Measurements from ENCODE around the gene PPARA.

Gene PPARA

DNA sequence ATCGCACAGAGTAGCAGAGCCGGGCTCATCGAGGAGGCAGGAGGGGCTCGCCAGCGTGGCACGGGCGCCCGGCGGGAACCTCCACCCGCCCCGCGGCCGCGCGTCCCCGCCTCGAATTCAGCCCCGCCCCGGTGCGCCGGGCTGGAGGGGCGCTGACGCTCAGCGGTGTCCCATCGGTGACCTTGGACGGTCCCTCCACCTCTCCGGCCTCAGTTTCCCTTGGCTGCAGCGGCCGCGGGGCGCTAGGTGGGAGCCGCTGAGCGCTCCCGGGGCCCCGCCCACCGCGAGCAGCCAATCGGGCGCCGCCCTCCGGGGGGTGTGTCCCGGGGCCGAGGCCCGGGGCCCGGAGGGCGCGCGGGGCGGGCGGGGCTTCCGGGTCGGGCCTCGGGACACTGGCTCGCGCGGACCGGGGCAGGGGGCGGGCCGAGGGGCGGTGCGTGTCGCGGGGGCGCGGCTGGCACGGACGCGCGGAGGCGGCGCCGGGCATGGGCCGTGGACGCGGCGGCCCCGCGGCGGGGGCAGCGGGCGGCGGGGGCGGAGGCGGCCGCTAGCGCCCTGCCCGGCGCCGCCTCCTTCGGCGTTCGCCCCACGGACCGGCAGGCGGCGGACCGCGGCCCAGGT, at the start of gene PPARA:
Gene PPARA, plus strand, starts transcription at position 493 of the 621 bp plus-strand sequence. CDS start 47,858 bp downstream, outside the sequence.
- DNase-seq, result peak; percentile 89

DNA sequence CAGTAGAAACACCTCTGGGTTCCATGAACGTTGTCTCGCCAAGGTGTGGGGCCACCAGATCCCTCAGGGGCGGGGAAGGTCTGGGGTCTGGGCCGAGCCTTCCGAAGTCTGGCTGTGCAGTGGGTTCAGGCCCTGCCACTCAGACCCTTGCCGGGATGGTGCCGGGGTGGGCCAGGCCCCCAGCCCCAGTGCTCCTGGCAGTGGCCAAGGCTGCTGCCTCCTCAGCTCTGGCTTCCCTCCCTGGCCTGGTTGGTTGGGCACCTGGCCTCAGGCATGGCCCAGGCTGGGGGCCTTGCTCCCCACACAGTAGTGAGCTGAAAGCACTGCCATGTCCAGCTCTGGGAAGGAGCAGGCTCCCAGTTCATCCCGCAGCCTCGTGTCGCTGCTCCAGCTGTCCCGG, 48.2 kb upstream of the PPARA start:
- no peak for DNase-seq

DNA sequence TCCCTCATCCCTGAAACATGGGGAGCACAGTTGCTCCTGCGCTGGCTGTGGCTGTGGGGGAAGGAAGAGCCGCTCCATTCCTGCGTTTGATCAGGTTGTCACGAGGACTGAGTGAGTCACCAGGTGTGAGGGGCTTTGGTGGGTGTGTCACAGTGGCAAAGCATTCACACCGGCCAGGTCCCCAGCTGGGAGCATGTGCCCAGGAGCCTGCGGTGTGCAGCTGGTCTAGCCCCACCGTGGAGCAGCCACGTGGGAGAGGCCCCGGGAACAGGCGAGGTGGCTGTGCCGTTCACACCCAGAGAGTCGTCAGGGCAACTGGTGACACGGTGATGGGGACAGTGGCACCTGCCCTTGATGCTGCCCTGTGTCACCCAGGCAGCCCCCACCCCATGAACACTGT, 47.6 kb upstream of the PPARA start:
- DNase-seq, result no peak

DNA sequence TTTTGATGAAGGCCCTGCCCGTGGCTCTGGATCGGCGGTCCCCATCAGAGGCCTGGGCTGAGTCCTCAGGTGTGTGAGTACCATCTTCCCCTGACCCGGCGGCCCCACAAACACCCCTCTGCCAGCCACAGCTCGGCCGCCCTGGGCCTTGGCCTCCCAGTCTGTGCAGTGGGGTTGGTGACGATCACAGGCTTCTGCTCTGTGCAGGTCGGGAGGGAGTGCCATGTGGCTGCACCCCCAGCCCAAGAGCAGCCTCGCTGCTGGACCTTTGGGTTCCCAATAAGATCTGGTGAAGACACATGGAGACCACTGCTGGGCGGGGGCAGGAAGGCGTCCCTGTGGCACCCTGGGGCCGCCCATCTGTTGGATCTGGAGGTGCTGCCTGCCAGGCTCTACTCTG, 47.1 kb upstream of the PPARA start:
- DNase-seq, result no peak

DNA sequence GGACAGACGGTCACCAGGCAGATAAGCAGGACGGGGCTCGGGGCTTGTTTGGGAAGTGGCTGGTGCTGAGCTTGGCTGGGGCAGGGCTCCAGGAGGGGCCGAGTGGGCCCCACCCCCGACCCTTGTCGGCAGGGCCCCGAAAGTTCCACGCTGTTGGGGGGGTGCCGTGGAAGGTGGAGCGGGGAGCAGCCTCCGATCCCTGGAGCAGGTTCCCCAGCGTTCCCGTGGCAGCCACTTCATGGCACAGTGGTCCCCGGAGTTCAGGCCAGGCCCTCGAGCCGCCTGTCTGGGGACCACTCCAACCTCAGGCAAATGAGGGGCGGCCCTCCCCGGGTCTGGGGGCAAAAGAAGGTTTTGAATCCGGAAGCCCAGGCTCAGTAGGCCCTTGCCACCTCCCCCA, 46.7 kb upstream of the PPARA start:
- no peak for DNase-seq

DNA sequence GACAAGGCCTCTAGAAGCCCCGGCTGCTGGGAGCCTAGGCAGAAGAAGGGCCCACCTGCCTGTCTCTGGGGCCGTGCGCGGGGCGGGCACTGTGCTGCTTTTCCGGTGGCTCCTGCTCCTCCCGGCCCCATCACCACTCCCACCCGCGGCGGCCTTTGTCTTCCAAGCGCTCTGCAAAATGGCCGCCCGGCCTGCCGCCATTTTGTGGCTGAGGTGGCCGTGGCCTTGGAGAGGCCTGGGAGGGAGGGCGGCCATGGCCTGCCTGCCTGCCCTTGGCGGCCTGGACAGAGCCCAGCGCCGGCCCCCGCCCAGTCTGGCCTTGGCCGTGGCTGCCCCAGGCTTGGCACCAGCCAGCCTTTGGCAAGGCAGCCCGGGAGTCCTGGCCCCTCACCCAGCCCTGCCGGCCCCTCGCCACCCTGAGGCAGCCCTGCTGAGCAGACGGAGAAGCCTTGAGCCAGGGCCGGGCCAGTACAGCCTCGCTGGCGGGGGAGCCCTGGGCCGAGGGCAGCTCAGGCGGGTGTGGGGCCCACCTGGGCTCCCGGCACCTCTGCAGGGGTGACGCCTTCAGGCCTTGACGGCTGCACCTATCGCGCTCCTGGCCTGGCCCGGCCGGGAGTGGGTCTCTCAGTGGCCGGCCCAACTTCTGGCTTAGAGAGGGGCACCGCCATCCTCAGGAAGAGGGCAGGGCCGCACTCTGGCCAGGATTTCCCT, 46.0 kb upstream of the PPARA start:
- no peak for DNase-seq

DNA sequence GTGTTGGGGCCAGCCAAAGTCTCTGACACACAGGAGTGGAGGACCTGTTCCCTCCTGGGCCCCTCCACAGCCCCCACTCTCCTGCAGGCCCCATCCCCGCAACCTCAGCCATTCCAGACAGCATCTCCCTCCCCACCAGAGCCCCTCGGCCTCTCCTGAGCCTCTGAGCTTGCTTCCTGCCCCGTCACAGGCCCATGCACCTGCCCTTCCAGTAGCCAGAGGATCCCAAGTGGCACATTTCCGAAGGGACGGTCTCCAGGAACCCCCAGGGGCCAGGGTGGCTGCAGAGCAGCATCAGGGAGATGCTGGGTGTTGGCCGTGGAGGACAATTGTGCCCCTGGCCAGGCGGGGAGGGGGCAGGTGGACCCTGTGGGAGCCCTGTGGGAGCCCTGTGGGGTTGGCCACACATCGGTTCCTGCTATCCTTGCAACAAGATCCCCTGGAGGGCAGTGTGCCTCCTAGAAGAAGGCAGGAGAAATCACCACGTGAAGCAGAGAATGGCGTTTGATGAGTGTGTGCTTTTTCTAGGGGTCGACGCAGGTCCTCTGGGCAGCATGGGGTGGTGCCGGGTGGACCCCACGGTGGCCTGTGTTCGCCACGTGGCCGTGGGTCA, 45.3 kb upstream of the PPARA start:
- DNase-seq, result no peak

DNA sequence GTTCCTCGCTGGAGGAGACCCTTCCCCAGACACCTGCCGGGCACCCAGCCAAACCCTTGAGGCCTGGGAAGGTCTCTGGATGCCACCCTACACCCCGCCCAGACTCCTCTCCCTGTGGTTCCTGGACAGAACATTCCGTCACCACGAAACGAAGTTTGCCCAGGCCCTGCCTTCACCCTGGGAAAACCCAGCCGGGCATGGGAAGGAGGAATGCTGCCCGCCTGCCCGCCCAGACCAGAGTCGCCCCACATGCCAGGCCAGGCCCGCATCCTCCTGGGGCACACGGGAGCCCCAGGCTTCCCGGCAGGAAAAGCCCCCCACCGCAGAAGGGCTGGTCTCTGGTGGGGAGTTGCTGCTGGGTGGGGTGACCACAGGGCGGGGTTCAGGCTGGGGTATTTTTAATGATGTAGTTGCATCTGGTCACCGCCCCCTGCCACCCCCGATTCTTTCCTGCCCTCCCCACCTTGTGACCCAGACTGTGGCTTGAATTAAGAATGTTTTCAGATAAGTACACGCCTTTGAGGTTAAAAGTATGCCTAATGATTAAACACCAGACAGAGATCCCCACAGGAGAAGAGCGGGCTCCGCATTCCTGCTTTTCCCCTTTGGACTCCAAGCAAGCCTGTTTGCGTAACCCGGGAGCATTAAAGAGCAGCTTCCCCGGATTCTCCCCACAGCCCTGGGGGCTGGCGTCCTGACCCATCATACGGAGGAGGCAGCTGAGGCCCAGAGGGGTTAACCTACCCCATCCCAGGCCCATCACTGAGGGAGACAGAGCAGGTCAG, 44.6 kb upstream of the PPARA start:
- no peak for DNase-seq

DNA sequence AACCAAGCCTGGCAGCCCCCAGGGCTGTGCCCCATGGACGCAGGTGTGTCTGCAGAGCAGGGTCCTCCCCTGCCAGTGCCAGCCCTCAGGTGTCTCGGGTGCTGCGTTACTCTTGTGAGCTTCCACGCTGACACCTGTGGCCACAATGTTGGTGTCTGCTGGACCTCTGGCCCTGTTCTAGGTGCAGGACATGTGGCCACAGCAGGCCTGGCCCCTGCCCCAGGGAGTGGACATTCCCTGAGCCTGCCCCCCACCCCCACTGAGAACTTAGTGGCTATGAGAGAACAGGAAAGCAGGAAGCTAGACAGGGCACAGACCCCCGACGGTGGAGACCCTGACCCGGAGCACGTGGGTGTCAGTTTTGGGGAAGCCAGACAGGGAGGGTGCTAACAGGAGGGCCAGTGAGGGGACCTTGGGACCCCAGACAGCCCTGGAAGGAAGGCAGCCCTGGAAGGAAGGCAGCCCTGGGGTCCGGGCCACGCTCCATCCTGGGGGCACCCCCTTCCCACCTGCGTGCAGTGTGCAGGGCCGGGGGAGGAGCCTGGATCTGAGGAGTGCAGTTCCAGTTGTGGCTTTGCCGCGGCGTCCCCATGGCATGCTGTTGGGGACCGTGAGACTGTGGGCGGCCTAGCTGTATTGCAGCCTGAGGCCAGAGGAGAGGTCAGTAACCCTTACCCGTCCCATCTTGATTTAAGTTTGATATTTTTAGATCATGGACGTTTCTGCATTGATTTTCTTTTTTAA, 43.9 kb upstream of the PPARA start:
- no peak for DNase-seq

DNA sequence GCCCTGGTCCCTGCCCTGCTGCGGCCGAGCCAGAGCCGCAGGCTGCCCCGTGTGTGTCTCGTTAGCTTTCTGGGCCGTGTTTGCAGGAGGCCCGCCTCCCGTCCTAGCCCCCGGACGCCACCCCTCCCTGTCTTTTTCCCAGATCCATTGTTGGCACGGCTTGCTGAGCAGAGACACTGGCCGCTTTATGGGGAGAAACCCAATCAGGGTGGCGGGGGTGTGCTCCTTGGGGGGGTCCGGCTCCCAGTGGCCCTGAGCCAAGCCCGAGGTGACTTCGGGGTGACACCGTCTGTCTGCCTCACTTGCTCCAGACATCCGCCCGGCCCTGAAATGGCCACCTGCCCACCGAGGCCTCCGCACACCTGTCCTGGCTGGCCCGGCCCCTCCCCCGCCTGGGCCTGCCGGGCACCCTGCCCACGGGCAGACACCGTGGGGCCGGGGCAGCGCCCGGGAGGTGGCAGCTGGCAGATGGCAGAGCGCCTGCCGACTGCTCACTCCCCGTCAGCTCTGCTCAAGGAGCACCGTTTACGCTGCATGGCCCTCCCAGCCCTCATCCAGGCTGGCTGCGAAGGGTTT, 43.1 kb upstream of the PPARA start:
- DNase-seq, result no peak

DNA sequence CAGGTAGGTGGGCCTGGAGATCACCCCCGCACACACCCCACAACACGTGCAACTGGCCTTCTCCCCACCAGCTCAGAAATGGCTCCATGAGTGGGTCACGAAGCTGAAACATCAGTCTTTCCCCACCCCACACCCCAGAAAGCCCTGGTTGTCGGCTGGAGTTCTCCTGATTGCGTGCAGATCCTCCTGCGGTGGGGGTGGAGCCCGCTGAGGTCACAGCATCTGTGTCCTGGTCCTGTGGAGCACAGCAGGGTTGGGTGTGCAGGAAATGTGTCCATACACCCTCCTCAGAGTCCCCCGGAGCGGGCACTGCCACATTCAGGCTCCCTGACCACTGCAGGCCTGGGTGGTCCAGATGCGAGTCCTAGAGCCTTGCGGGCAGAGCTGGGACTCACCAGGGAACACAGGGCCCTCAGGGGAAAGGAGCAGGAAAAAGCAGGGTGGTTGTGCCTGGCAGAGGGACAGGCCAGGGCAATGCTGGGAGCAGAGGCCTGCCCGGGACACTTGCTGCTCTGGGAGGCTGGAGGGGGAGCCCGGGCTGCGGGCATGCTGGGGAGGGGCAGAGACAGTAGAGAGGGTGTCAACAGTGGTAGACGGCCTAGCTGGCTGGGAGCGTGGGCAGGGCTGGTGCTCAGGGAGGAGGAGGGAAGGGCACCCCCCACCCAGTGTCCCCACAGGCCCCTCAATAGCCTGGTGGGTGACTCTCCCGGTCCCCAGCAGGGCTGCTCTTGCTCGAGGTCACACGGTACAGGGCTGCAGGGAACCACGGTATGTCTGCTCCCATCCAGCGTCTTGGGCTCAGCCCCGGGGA, 42.4 kb upstream of the PPARA start:
- DNase-seq, result no peak

DNA sequence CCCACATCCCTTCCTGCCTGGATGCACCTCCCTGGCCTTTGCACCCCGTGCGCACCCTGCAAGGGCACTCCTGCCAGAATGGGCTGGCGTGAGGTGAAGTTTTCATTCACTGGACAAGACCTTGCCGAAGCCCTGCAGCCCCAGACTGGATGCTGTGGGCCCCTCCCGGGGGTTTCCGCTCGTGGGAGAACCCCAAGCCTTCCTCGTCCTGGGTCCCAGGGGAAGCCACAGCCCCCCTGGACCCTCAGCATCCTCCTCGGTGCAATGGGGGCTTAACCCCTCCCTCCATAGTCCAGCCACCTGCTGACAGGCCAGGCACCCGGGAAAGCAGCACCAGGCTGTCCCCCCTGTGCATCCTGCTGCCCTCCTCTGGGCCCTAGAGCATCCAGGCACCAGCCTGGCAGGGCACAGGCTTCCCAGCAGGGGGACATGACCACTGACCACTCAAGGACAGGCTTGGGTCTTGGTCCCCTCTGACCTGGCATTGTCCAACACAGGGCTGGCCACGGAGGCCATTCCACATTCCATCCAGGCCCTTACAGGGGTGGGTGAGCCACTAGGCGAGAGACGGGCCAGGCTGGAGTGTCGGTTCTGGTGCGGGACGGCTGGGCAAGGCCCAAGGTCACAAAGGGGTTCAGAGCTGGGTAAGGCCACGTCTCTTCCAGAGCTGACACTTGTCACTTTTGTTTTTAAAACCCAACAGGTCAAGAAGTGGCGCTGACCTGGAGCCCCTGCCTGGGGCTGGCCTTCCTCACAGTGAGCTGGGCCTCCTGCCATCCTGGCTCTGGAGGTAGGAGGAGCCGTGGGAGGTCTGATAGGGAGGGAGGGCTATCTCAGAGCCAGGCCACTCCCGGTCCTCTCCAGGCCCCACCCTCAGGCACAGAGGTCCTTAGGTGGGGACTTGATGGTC, 41.5 kb upstream of the PPARA start:
- no peak for DNase-seq

DNA sequence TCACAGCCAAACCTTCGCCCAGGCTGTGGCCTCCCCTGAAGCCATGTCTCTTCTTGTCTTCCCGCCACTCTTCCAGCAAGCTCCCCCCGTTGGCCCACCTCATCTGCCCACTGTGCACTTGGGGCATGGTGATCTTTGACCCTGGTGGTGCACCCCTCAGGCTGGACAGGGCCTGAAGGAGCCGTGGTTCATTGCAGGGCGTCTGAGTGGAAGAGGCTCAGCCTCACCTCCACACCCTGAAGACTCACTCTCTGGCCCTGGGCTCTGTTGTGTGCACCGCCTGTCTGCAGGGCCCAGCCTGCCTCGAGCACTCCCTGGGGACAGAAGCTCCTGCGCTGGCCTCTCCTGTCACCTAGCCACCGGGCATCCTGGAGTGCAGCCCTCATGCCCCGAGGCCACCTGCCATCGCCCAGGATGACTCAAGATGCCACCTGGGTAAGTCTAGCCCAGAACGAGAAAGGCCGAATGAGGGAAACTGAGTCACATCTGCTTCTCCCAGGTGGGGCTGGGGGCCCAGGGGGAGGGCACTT, 40.8 kb upstream of the PPARA start:
- DNase-seq, result no peak

DNA sequence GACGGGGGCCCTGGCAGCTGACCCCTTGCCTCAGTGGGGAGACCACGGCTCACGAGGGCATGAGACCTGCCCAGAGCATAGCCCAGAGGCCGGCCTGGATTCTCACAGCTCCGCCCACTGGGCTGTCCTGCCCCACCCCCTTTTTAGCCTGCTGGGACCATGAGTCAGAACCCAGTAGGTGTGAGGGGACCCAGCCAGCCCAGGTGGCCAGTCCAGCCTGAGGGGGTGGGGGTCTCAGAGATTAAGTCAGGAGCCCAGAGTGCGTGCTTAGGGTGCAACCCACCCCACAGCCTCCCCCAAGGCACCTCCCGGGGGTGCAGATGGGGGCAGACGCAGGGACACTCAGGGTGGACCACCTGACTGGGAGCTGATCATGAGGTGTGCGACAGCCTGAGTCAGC, 40.1 kb upstream of the PPARA start:
- no peak for DNase-seq

DNA sequence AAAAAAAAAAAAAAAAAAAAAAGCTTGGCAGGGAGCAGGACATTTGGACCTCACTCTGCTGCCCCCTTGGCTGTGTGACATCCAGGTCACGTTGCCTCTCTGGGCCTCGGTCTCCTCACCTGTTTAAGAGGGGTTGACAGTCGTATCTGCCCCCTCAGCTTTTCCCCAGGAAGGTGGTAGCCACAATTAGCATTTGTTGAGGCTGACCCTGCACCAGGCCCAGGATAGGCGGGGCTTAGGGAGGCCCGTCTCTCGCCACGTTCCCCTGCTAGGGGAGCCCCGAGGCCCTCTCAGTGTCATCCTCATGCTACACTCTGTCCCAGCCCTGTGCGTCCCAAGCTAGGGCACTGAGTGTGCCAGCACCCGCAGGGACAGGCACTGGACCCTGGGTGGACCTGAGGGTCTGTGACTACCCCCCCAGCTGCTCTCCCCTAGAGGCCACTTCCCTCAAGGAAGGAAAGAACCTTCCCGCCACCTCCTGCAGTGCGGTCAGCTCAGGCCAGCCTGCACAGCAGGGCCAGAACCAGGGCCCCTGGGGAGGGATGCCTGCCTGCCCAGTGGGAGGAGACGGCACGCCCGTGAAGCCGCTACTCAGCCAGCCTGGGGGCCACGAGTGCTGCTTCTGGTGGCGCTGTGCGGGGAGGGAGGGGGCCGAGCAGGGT, 38.5 kb upstream of the PPARA start:
- peak; percentile 66 for DNase-seq

DNA sequence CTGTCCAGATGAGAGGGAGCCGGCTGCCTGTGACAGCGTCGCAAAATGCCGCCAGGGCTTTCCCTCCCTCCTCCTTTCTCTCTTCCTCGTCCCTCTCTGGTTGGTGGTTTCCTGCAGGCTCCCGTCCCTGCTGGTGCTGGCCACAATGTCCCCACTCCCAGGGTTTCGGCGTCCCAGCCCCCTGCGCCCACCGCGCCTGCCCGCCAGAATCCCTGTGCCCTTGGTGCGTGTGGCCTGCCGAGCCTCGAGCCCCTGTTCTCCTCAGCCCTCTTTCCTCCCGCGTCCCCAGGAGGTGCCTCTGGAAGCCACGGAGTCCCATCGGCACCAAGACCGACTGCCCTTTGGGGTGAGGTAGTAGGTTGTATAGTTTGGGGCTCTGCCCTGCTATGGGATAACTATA, 37.9 kb upstream of the PPARA start:
- DNase-seq, result no peak

DNA sequence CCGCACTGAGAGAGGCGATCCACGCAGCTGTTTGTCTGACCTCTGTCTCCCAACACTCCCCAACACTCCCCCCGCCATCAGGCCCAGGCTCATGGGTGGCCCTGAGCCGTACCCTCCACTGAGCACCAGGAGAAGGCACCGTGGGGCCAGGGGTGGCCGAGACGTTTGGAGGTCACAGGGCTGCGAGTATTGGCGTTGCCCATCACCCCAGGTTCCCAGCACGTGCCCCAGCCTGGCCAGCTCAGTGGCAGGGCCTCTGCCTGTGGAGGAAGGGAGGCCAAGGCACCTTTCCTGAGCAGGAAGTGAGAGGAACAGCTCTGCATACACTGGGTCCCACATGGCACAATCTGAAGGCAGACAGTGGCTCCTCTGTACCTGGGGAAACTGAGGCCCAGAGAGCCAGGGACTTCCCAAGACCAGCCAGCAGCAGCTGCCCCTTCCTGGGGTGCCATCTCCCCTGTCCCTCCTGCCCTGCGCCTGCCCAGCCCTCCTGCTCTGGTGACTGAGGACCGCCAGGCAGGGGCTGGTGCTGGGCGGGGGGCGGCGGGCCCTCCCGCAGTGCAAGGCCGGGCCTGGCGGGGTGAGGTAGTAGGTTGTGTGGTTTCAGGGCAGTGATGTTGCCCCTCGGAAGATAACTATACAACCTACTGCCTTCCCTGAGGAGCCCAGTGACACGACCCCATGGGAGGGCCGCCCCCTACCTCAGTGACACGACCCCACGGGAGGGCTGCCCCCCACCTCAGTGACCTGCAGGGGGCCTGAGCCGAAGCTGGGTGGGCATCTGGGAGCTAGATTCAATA, 37.0 kb upstream of the PPARA start:
- DNase-seq, result no peak

DNA sequence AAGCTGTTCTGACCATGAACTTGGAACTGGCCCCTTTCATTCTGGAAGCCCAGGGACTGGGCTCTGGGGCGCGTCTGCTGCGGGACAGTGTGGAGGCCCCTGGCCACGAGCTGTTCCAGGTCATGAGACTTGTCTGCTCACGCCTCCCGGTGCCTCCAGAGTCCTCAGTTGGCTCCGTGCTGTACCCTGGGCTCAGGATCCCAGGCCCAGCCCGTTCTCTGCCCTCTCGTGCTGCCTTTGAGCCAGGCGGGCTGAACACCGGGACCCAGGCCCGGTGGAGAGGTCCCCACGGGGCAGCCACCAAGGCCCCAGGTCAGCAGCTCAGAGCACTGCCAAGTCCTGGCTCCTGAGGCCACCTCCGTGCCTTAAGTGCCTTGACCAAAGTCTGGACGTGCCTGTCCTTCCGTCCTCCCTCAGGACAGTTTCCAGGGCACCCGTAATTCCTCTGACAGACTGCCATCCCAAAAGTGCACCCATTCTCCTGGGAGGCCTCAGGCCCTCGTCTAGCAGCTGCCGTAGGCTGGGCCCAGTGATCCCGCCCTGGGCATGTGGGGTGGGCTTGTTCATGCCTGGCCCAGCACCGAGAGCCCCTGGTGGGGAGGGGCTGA, 36.3 kb upstream of the PPARA start:
- no peak for DNase-seq

Measured in right forelimb (tissue), 1 donor.